H1 (cell line): Measurements from ENCODE around the gene CCNH. TPM values are rescaled to one million over a fixed set of nuclear protein-coding genes. Genes with fewer than 3 reads are reported as not detected.

ENCODE experiments used
- CTCF ChIA-PET: fragments of 300-600 bp; sonication (Branson Sonifier 250); formaldehyde crosslinking; loops from one replicate; lab custom pipeline; 2021; ENCODE audit not compliant: partially characterized antibody; lab: Charles Lee
- POLR2A ChIA-PET: fragments of 300-600 bp; sonication (Branson Sonifier 250); formaldehyde crosslinking; loops from one replicate; lab custom pipeline; 2021; ENCODE audit warnings: inconsistent platforms; ENCODE audit not compliant: partially characterized antibody; lab: Charles Lee
- DNase-seq, 2 experiments: peaks; one replicate each; pipeline versions ENCODE4 v3.0.0 to v3.0.0-alpha.2; 2010 to 2022; ENCODE audit warnings: low spot score in 2 of 2, low read depth in 1 of 2, mixed read lengths in 1 of 2
- FAIRE-seq: peaks from 2 replicates; lab custom pipeline; 2011; peaks lifted over from hg19 to GRCh38; lab: Jason Lieb, UNC
- H2AFZ ChIP-seq: 2 replicates; pipeline ENCODE4 v1.8.1; 2012; ENCODE audit warnings: low read length, inconsistent platforms
- H2AK5ac ChIP-seq: 2 replicates; pipeline ENCODE4 v1.6.1; 2013; ENCODE audit warnings: low read depth, low read length
- H2BK120ac ChIP-seq: replicated peaks from 2 replicates; pipeline ENCODE3; 2013; ENCODE audit warnings: low read depth, low read length, inconsistent platforms
- H2BK12ac ChIP-seq: 2 replicates; pipeline ENCODE4 v1.6.1; 2013; ENCODE audit warnings: low read depth, low read length
- H2BK15ac ChIP-seq: 2 replicates; pipeline ENCODE4 v1.6.1; 2013; ENCODE audit warnings: low read length
- H2BK20ac ChIP-seq: 2 replicates; pipeline ENCODE4 v1.6.1; 2013; ENCODE audit warnings: low read length
- H2BK5ac ChIP-seq: 2 replicates; pipeline ENCODE4 v1.6.1; 2013; ENCODE audit warnings: low read depth, low read length
- H3K14ac ChIP-seq: 2 replicates; pipeline ENCODE4 v1.6.1; 2013; ENCODE audit warnings: inconsistent platforms; ENCODE audit not compliant: insufficient read length
- H3K18ac ChIP-seq: 2 replicates; pipeline ENCODE4 v1.6.1; 2013; ENCODE audit warnings: low read length; ENCODE audit errors: extremely low read depth
- H3K23ac ChIP-seq: 2 replicates; pipeline ENCODE4 v1.6.1; 2013; ENCODE audit warnings: inconsistent platforms; ENCODE audit not compliant: insufficient read length
- H3K23me2 ChIP-seq: 2 replicates; pipeline ENCODE4 v1.6.1; 2013; ENCODE audit warnings: low read depth, low read length
- H3K27ac ChIP-seq: 2 replicates; pipeline ENCODE4 v1.6.1; 2011; ENCODE audit warnings: low read depth, low read length, inconsistent platforms
- H3K27me3 ChIP-seq, 4 experiments: replicated peaks in 1 of 4; 1 replicate in 1 of 4; 2 replicates in 3 of 4; pipeline versions ENCODE4 v1.6.1 to v1.8.1; 2011 to 2013; ENCODE audit warnings: low read length in 3 of 4, mild to moderate bottlenecking in 3 of 4, inconsistent platforms in 2 of 4, mixed read lengths in 2 of 4, moderate library complexity in 1 of 4; ENCODE audit not compliant: control insufficient read depth in 3 of 4, insufficient read depth in 3 of 4; ENCODE audit errors: extremely low read depth in 1 of 4
- H3K36me3 ChIP-seq, 4 experiments: 2 replicates each; pipeline versions ENCODE4 v1.6.1 to v1.8.1; 2011 to 2013; ENCODE audit warnings: mild to moderate bottlenecking in 4 of 4, low read length in 3 of 4, moderate library complexity in 2 of 4, control low read depth in 1 of 4, inconsistent platforms in 1 of 4; ENCODE audit not compliant: insufficient read depth in 4 of 4, control insufficient read depth in 2 of 4
- H3K4ac ChIP-seq: replicated peaks from 2 replicates; pipeline ENCODE3; 2013; ENCODE audit warnings: low read length, low read depth, mixed read lengths, inconsistent platforms; ENCODE audit not compliant: insufficient read length
- H3K4me1 ChIP-seq, 4 experiments: replicated peaks in 1 of 4; 1 replicate in 1 of 4; 2 replicates in 3 of 4; pipeline versions ENCODE4 v1.6.1 to v1.8.1; 2011 to 2013; ENCODE audit warnings: low read length in 3 of 4, inconsistent platforms in 2 of 4, mixed read lengths in 1 of 4; ENCODE audit not compliant: insufficient read depth in 4 of 4, control insufficient read depth in 3 of 4
- H3K4me2 ChIP-seq, 2 experiments: 2 replicates each; pipeline versions ENCODE4 v1.6.1 to v1.8.1; 2011 to 2013; ENCODE audit warnings: low read depth in 2 of 2, low read length in 2 of 2, control low read depth in 1 of 2, inconsistent platforms in 1 of 2, mild to moderate bottlenecking in 1 of 2; ENCODE audit not compliant: insufficient read depth in 1 of 2
- H3K4me3 ChIP-seq, 4 experiments: fragments of 200-600, 300-600 bp in 1 of 4; sonication (generic), shearing (Covaris generic), sonication (Bioruptor Twin) in 1 of 4; 2 replicates each; pipeline versions ENCODE4 v1.5.1 to v1.8.1; 2011 to 2016; ENCODE audit warnings: low read length in 4 of 4, low read depth in 3 of 4, control low read depth in 2 of 4, inconsistent platforms in 2 of 4, mild to moderate bottlenecking in 2 of 4, mixed read lengths in 1 of 4, moderate library complexity in 1 of 4; ENCODE audit not compliant: insufficient read depth in 2 of 4; ENCODE audit errors: extremely low read depth in 1 of 4
- H3K56ac ChIP-seq: replicated peaks from 2 replicates; pipeline ENCODE3; 2013; ENCODE audit warnings: low read depth, mild to moderate bottlenecking, mixed read lengths, low read length, inconsistent platforms; ENCODE audit not compliant: insufficient read length
- H3K79me1 ChIP-seq: 2 replicates; pipeline ENCODE4 v1.6.1; 2013; ENCODE audit warnings: low read depth, low read length, control low read depth
- H3K79me2 ChIP-seq, 2 experiments: 2 replicates each; pipeline versions ENCODE4 v1.6.1 to v1.8.1; 2012 to 2013; ENCODE audit warnings: low read length in 2 of 2, mild to moderate bottlenecking in 2 of 2, inconsistent platforms in 1 of 2; ENCODE audit not compliant: insufficient read depth in 2 of 2, control insufficient read depth in 1 of 2
- H3K9ac ChIP-seq, 4 experiments: replicated peaks in 1 of 4; 1 replicate in 1 of 4; 2 replicates in 3 of 4; pipeline versions ENCODE4 v1.6.1 to v1.8.1; 2011 to 2013; ENCODE audit warnings: low read depth in 3 of 4, low read length in 3 of 4, control low read depth in 2 of 4, mild to moderate bottlenecking in 2 of 4, moderate library complexity in 2 of 4, inconsistent platforms in 1 of 4; ENCODE audit errors: extremely low read depth in 1 of 4
- H3K9me3 ChIP-seq, 2 experiments: 2 replicates each; pipeline versions ENCODE4 v1.6.1 to v1.8.1; 2012 to 2013; ENCODE audit warnings: mild to moderate bottlenecking in 2 of 2, moderate library complexity in 2 of 2, control low read depth in 1 of 2, inconsistent platforms in 1 of 2, low read depth in 1 of 2, low read length in 1 of 2, mixed read lengths in 1 of 2; ENCODE audit not compliant: insufficient read depth in 2 of 2
- H4K20me1 ChIP-seq, 2 experiments: replicated peaks in 1 of 2; 2 replicates each; pipeline versions ENCODE3 to v1.8.1; 2011 to 2013; ENCODE audit warnings: inconsistent platforms in 2 of 2, low read length in 2 of 2, mild to moderate bottlenecking in 1 of 2; ENCODE audit not compliant: insufficient read depth in 2 of 2, control insufficient read depth in 1 of 2
- H4K5ac ChIP-seq: 2 replicates; pipeline ENCODE4 v1.6.1; 2013; ENCODE audit warnings: low read length, low read depth, mixed read lengths, inconsistent platforms; ENCODE audit not compliant: insufficient read length
- H4K8ac ChIP-seq: 2 replicates; pipeline ENCODE4 v1.8.0; 2013; ENCODE audit warnings: mild to moderate bottlenecking, moderate library complexity, low read length, inconsistent platforms; ENCODE audit not compliant: insufficient read depth; ENCODE audit errors: extremely low read depth
- H4K91ac ChIP-seq: replicated peaks from 2 replicates; pipeline ENCODE3; 2013; ENCODE audit warnings: low read length, mixed read lengths, inconsistent platforms; ENCODE audit not compliant: insufficient read length
- MAFK ChIP-seq: IDR thresholded peaks from 2 replicates; pipeline ENCODE4 v1.6.1; 2012; ENCODE audit warnings: low read depth, mild to moderate bottlenecking, improper control_type of control experiment, low read length
- POU5F1 ChIP-seq: IDR thresholded peaks from 2 replicates; pipeline ENCODE4 v1.6.1; 2011; ENCODE audit warnings: low read depth, mild to moderate bottlenecking, low read length, moderate library complexity
- RBBP5 ChIP-seq: IDR thresholded peaks from 2 replicates; pipeline ENCODE4 v1.7.1; 2012; ENCODE audit warnings: low read depth, mild to moderate bottlenecking, inconsistent platforms, low read length, moderate library complexity, borderline replicate concordance
- WGBS, 2 experiments: shearing (Covaris generic) in 1 of 2; methylation state at CpG; one replicate each; pipeline versions ENCODE4 v1.1.6 to v1.1.7; 2013 to 2015; ENCODE audit warnings: low lambda C conversion rate in 2 of 2, mixed read lengths in 2 of 2, inconsistent platforms in 1 of 2, low coverage in 1 of 2, missing lambda C conversion rate in 1 of 2; ENCODE audit not compliant: insufficient replicate concordance in 2 of 2, insufficient coverage in 1 of 2, insufficient read length in 1 of 2; ENCODE audit errors: extremely low coverage in 1 of 2, missing lambda C conversion rate in 1 of 2; 5-methylcytosine and 5-hydroxymethylcytosine counted together
- polyA plus RNA-seq, 7 experiments: library from polyadenylated mRNA; depleted of rRNA in 3 of 7; stranded (reverse) in 5 of 7; unstranded in 2 of 7; fragments of >200 nt in 5 of 7; fragments of 200-250 nt in 2 of 7; gene quantifications; 1 replicate in 5 of 7; 2 replicates in 1 of 7; 4 replicates in 1 of 7; pipeline versions ENCODE4 v1.2.1 to v1.2.3, GENCODE V29; 2011 to 2013; ENCODE audit warnings: missing spikeins in 2 of 7, mixed read lengths in 2 of 7
- total RNA-seq: library from RNA; stranded (reverse); fragmentation: NEBNext Ultra II Directional; extraction: Animal tissue kit (Norgen Biotek cat#: 25700); gene quantifications from 2 replicates; pipeline ENCODE4 v1.2.1, GENCODE V29; 2021

CCNH gene
- total and polyA plus RNA-seq, 2 of the 8 experiments (the other 6 are each of a cell fraction or from before 2014, with no cell fraction given), result 38.2 to 41.8 TPM

GRCh38 chr5:87389296-87390034 is 23.3 kb downstream of the CCNH start:
- TF ChIP-seq MAFK (no peak), POU5F1 (no peak), RBBP5 (no peak)
- no peak overlapping the region for H2AFZ ChIP-seq
- H4K91ac ChIP-seq, result no peak overlapping the region
- H3K9me3 ChIP-seq, result no peaks in the 10 kb centered on the region
- no peak overlapping the region for H2BK20ac ChIP-seq
- H3K23ac ChIP-seq, result no peak overlapping the region
- H2BK12ac ChIP-seq, result no peak overlapping the region
- H4K20me1 ChIP-seq, result peaks cover 0 to 1% of the 10 kb centered on the region in 2 experiments
- no peak overlapping the region for H3K14ac ChIP-seq
- 93% methylated on average over 14 of the region's 14 CpGs; no CpG with 5 or more reads in 1 of the 2 experiments for WGBS, 2 experiments
- H3K4ac ChIP-seq, result no peak overlapping the region
- H2BK5ac ChIP-seq, result no peak overlapping the region
- no peak overlapping the region for H3K4me3 ChIP-seq
- no peaks in the 10 kb centered on the region for H3K23me2 ChIP-seq
- H2AK5ac ChIP-seq, result no peak overlapping the region
- no peak overlapping the region for H3K56ac ChIP-seq
- FAIRE-seq (no peak), DNase-seq (no peak)
- no peak overlapping the region for H3K18ac ChIP-seq
- peaks cover 12 to 92% (median 58%) of the 10 kb centered on the region in 4 experiments for H3K36me3 ChIP-seq
- H4K8ac ChIP-seq, result no peak overlapping the region
- H3K9ac ChIP-seq, result no peak overlapping the region
- ChIA-PET POLR2A (interaction anchor here (0.6 to 1.0 kb wide), 3 partner anchors 9 to 357 kb away, joined by 3 to 4 read pairs (median 3); no protein-coding TSS in a partner anchor), CTCF (interaction anchor here (0.8 to 2.0 kb wide), 5 partner anchors 11 to 1133 kb away, joined by 3 to 4 read pairs (median 3); no protein-coding TSS in a partner anchor)
- H3K79me2 ChIP-seq, result no peaks in the 10 kb centered on the region
- no peak overlapping the region for H2BK15ac ChIP-seq
- no peak overlapping the region for H3K4me2 ChIP-seq
- no peak overlapping the region for H2BK120ac ChIP-seq
- no peaks in the 10 kb centered on the region for H3K79me1 ChIP-seq
- H3K4me1 ChIP-seq, result no peaks in the 10 kb centered on the region
- peaks cover 0 to 1% (median 0%) of the 10 kb centered on the region in 4 experiments; a peak in 1 of 7 replicates for H3K27me3 ChIP-seq
- H3K27ac ChIP-seq, result no peak overlapping the region
- H4K5ac ChIP-seq, result no peak overlapping the region
